Suprapubic skin (tissue), 3 donors: Measurements from ENCODE around the gene BICD1.

Source experiments
- POLR2A ChIP-seq, 2 donors: fragments of 450-650 bp; IDR thresholded peaks; one replicate each; pipeline ENCODE4 v1.6.1; 2017; ENCODE audit warnings: antibody characterized with exemption in 2 of 2, mild to moderate bottlenecking in 2 of 2, moderate library complexity in 2 of 2
- TF ChIP-seq, protein P1 (sequence below), 2 donors: fragments of 200-600 bp in 1 of 2; fragments of 450-650 bp in 1 of 2; sonication (generic) in 1 of 2; IDR thresholded peaks; one replicate each; pipeline ENCODE4 v1.5.1; 2016 to 2019; ENCODE audit warnings: antibody characterized with exemption in 2 of 2, mild to moderate bottlenecking in 1 of 2, moderate library complexity in 1 of 2

DNA sequence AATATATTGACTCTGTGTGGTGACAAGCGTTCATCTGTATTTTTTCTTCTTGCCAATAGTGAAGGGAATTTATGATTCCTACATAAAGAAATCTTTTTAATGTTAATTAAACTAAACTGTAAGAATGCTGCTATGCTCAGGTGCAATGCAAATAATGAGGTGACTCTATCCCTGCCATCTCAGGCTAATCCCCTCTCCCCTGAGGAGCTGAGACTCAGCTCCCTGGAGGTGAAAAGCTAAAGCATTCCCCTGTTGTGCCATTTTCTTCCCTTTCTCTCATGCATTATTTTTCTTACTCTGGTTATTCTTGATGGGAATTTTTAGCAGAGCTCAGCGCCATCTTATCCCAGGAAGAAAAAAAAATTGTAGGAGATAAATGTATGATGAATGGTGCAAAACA lies 178.8 kb downstream of the BICD1 start:
- TF ChIP-seq, protein P1, sequence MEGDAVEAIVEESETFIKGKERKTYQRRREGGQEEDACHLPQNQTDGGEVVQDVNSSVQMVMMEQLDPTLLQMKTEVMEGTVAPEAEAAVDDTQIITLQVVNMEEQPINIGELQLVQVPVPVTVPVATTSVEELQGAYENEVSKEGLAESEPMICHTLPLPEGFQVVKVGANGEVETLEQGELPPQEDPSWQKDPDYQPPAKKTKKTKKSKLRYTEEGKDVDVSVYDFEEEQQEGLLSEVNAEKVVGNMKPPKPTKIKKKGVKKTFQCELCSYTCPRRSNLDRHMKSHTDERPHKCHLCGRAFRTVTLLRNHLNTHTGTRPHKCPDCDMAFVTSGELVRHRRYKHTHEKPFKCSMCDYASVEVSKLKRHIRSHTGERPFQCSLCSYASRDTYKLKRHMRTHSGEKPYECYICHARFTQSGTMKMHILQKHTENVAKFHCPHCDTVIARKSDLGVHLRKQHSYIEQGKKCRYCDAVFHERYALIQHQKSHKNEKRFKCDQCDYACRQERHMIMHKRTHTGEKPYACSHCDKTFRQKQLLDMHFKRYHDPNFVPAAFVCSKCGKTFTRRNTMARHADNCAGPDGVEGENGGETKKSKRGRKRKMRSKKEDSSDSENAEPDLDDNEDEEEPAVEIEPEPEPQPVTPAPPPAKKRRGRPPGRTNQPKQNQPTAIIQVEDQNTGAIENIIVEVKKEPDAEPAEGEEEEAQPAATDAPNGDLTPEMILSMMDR (IDR thresholded peaks at IDR 0.05), result no peak
- TF ChIP-seq POLR2A (IDR thresholded peaks at IDR 0.05), result no peak
